ENCODE results near the gene PBLD.

Gene PBLD

GRCh38 chr10:68301790-68302502 lies 30.8 kb downstream of the PBLD start:
- TF ChIP-seq CTCF (IDR thresholded peaks at IDR 0.05; ENCODE audit: low read length, missing control alignments): peak; percentile 48
- peak; percentile 71 for DNase-seq (ENCODE audit: low read depth)
- no peak overlapping the region for H3K4me3 ChIP-seq (replicated peaks; ENCODE audit: low read depth, low read length)

DNA sequence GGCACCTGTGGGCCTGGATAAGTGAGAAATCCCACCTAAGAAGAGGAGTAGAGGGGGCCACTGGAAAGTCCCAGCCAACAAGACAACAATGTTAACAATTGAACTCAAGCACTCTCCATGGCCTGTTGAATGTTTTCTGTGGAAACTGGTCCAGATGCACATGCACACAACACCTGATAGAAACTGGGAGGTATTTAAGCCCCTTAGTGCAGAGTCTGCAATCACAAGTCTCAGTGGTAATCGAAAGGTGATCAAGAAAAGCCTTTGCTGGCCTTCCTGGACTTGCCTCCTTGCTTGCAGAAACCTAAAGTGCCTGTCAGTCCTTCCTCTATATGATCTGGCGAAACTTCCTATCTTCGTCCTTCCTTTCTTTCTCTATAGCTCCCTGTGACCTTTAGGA lies 31.4 kb downstream of the PBLD start:
- no peak for TF ChIP-seq CTCF (IDR thresholded peaks at IDR 0.05; ENCODE audit: low read length, missing control alignments)
- DNase-seq (ENCODE audit: low read depth): no peak
- no peak overlapping the region for H3K4me3 ChIP-seq (replicated peaks; ENCODE audit: low read depth, low read length)

GRCh38 chr10:68296843-68297663 lies 35.7 kb downstream of the PBLD start:
- H3K4me3 ChIP-seq (replicated peaks; ENCODE audit: low read depth, low read length): no peak overlapping the region
- DNase-seq (ENCODE audit: low read depth): no peak
- no peak for TF ChIP-seq CTCF (IDR thresholded peaks at IDR 0.05; ENCODE audit: low read length, missing control alignments)

- no peak for DNase-seq (ENCODE audit: low read depth)
- no peak for TF ChIP-seq CTCF (IDR thresholded peaks at IDR 0.05; ENCODE audit: low read length, missing control alignments)
- H3K4me3 ChIP-seq (replicated peaks; ENCODE audit: low read depth, low read length): no peak overlapping the region
These were observed 42.0 kb downstream of the PBLD start for GRCh38 chr10:68290736-68291135.

DNA sequence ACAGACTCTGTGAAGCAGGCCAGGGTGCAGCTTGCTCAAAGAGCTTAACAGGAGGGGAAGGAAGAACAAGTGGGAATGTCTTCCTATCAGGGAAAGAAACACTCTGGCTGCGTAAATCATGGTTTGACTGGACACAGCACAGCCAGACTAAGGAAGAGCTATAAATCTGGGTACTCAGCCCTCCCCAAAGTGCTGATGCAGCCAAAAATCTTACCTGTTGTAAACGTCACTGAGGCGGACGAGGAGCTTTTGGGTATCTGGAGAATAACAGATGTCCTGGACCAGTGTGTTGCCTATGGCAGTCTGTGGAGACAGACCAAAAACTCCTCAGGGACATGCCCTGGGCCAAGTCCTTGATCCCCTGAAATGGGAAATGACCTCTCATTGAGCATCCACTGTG lies 44.0 kb downstream of the PBLD start:
- no peak for TF ChIP-seq CTCF (IDR thresholded peaks at IDR 0.05; ENCODE audit: low read length, missing control alignments)
- no peak overlapping the region for H3K4me3 ChIP-seq (replicated peaks; ENCODE audit: low read depth, low read length)

GRCh38 chr10:68284062-68285001 lies 48.4 kb downstream of the PBLD start:
- TF ChIP-seq CTCF (IDR thresholded peaks at IDR 0.05; ENCODE audit: low read length, missing control alignments): no peak
- H3K4me3 ChIP-seq (replicated peaks; ENCODE audit: low read depth, low read length): no peak overlapping the region
- peak; percentile 35 for DNase-seq (ENCODE audit: low read depth)

More for the DNA sequence above, 44.0 kb downstream of the PBLD start:
- no peak for DNase-seq (ENCODE audit: low read depth)

Data from fibroblast of pulmonary artery (primary cell).